Chondrocyte (in vitro differentiated cells): ENCODE data around the gene RPL12. TPM values are rescaled to one million over a fixed set of nuclear protein-coding genes. Genes with fewer than 3 reads are reported as not detected.

Source experiments
- DNase-seq: peaks from one replicate; pipeline ENCODE4 v3.0.0; 2021; ENCODE audit warnings: mixed read lengths, low spot score
- H3K27ac Mint-ChIP-seq: one replicate; pipeline ENCODE4 v1.8.0; 2021; ENCODE audit warnings: mild to moderate bottlenecking, moderate library complexity, mixed read lengths; ENCODE audit not compliant: unreplicated experiment
- H3K27me3 Mint-ChIP-seq: 2 replicates; pipeline ENCODE4 v1.8.0; 2021; ENCODE audit warnings: low read depth, mixed read lengths
- H3K36me3 Mint-ChIP-seq: 2 replicates; pipeline ENCODE4 v1.8.0; 2021; ENCODE audit warnings: low read depth, mixed read lengths
- H3K4me1 Mint-ChIP-seq: 2 replicates; pipeline ENCODE4 v1.8.0; 2021; ENCODE audit warnings: low read depth, mild to moderate bottlenecking, mixed read lengths
- H3K4me3 Mint-ChIP-seq: one replicate; pipeline ENCODE4 v1.8.0; 2021; ENCODE audit warnings: mild to moderate bottlenecking, moderate library complexity, mixed read lengths; ENCODE audit not compliant: unreplicated experiment
- H3K9me3 Mint-ChIP-seq: 2 replicates; pipeline ENCODE4 v1.8.0; 2021; ENCODE audit warnings: low read depth, mixed read lengths
- CTCF ChIP-seq: fragments of 200-600 bp; sonication (generic); IDR thresholded peaks from 2 replicates; pipeline ENCODE4 v1.5.0; 2021; ENCODE audit warnings: antibody characterized with exemption, mild to moderate bottlenecking, moderate library complexity
- total RNA-seq: library from RNA; stranded (reverse); gene quantifications from 3 replicates; pipeline ENCODE4 v1.2.1, GENCODE V29; 2021

Gene RPL12
- total RNA-seq, 1 donor from 2014 or later: 834 TPM

- Mint-ChIP-seq H3K36me3 (peaks cover 22% of the 10 kb centered on the region), H3K4me1 (no peaks in the 10 kb centered on the region), H3K9me3 (no peaks in the 10 kb centered on the region), H3K27ac (no peak overlapping the region), H3K4me3 (no peak overlapping the region), H3K27me3 (no peaks in the 10 kb centered on the region)
- no peak for DNase-seq
- TF ChIP-seq CTCF: no peak
Measured at GRCh38 chr9:127482662-127483061, 31.5 kb upstream of the RPL12 start.

GRCh38 chr9:127479507-127480081, 28.4 kb upstream of the RPL12 start:
- no peak for TF ChIP-seq CTCF
- no peak overlapping the region for H3K4me3 Mint-ChIP-seq
- DNase-seq: no peak
- no peaks in the 10 kb centered on the region for H3K4me1 Mint-ChIP-seq
- H3K27me3 Mint-ChIP-seq: no peaks in the 10 kb centered on the region
- no peak overlapping the region for H3K27ac Mint-ChIP-seq
- no peaks in the 10 kb centered on the region for H3K9me3 Mint-ChIP-seq
- peaks cover 18% of the 10 kb centered on the region for H3K36me3 Mint-ChIP-seq

- H3K4me3 Mint-ChIP-seq: no peak overlapping the region
- no peak overlapping the region for H3K27ac Mint-ChIP-seq
- H3K9me3 Mint-ChIP-seq: no peaks in the 10 kb centered on the region
- peaks cover 17% of the 10 kb centered on the region for H3K36me3 Mint-ChIP-seq
- DNase-seq: no peak
- H3K27me3 Mint-ChIP-seq: no peaks in the 10 kb centered on the region
- TF ChIP-seq CTCF: no peak
- no peaks in the 10 kb centered on the region for H3K4me1 Mint-ChIP-seq
Measured at GRCh38 chr9:127474592-127474991, 23.4 kb upstream of the RPL12 start.

- Mint-ChIP-seq H3K27ac (no peak overlapping the region), H3K27me3 (no peaks in the 10 kb centered on the region), H3K36me3 (peaks cover 18% of the 10 kb centered on the region), H3K4me1 (no peaks in the 10 kb centered on the region), H3K4me3 (no peak overlapping the region), H3K9me3 (no peaks in the 10 kb centered on the region)
- TF ChIP-seq CTCF: no peak
- no peak for DNase-seq
Measured at GRCh38 chr9:127473932-127474331, 22.7 kb upstream of the RPL12 start.

- Mint-ChIP-seq H3K27ac (no peak overlapping the region), H3K27me3 (no peaks in the 10 kb centered on the region), H3K36me3 (peaks cover 18% of the 10 kb centered on the region), H3K9me3 (no peaks in the 10 kb centered on the region), H3K4me3 (no peak overlapping the region), H3K4me1 (no peaks in the 10 kb centered on the region)
- no peak for TF ChIP-seq CTCF
- DNase-seq: peak; percentile 73
Measured at GRCh38 chr9:127473501-127473900, 22.3 kb upstream of the RPL12 start.
